NK-92 treated with Interleukin-12 subunit alpha and Interleukin-12 subunit beta, amount 100 ng/mL, for 24 hours (cell line): Measurements from ENCODE around the gene MINK1.
"Not testable (repeated sequence)": the region's sequence is repeated elsewhere in the genome, so short reads cannot be mapped to it uniquely, and the experiment has no call there.

Source experiments
- DNase-seq: peaks from one replicate; lab custom pipeline; 2025; lab: John Stamatoyannopoulos, UW

The MINK1 gene

DNA sequence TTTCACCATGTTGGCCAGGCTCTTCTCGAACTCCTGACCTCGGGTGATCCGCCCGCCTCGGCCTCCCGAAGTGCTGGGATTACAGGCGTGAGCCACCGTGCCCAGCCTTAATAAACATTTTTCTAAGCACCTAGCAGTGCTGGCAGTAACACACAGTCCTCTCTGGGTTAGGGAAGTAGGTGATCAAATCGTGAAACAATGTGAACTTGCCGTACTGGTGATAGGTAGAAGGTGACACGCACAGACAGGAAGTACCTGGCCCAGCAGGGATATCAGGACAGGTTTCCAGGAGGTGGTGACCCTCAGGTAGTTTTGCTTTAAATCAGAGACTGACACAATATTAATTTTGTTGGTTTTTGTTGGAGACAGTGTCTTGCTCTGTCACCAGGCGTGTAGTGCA, 21.7 kb upstream of the MINK1 start:
- DNase-seq: no peak

DNA sequence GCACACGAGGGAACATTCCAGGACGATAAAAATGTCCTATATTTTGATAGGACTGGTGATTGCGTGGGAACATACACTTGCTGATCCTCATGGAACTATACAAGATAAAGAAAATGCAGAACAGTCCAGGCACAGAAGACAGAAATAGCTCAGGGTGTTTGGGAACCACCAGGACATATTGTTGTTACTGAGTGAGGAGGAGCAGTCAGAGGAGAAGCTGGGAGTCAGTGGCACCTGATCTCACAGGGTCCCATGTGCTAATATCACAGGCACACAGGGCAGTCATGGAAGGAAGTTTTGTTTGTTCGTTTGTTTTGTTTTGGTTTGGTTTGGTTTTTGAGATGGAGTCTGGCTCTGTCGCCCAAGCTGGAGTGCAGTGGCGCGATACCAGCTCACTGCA, 20.4 kb upstream of the MINK1 start:
- no peak for DNase-seq

DNA sequence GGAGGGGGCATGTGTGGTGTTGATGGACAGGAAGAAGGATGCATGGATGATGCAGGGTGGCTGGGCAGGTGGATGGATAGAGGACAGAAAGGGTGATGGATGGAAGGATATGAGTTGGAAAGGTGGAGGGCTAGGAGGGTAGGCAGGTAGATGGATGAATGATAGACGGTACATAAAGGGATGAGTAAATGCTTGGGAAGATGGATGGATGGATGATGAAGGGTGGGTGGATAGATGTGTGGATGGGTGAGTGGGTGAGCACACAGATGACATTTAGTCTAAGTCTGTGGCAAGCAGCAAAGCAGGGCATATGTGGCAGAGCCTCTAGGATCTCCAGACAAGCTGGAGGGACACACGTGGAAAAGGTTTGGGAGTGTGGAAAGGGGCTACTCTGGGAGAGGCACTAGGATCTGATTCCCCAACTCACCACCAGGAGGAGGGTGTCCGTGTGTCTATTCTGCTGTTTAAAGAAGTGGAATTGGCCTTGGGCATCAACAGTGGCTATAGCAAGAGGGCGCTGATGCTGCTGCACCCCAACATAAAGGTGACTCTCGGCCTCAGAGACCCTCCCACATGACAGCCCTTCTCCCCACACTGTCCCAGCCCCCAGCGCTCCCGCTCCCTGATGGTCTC, 18.0 kb upstream of the MINK1 start:
- DNase-seq: no peak

- no peak for DNase-seq
These were observed 16.3 kb upstream of the MINK1 start for GRCh38 chr17:4816826-4817225.

DNA sequence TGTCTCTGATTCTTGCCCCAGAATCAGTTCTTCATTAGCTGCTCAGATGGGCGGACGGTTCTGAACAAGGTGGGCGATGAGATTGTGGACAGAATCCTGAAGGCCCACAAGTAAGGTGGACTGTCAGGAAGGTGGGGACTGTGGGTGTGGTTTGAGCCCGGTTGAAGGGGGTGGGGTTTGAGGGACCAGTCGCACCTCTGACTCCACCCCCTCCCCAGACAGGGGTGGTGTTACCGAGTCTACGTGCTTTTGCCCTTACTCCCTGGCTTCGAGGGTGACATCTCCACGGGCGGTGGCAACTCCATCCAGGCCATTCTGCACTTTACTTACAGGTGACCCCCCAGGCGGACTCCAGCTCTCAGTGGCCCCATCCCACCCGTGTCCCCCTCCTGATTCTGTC, 14.9 kb upstream of the MINK1 start:
- DNase-seq: no peak

- no peak for DNase-seq
These were observed 10.3 kb upstream of the MINK1 start for GRCh38 chr17:4822835-4823234.

- no peak for DNase-seq
These were observed 9.6 kb upstream of the MINK1 start for GRCh38 chr17:4823373-4824089.

DNA sequence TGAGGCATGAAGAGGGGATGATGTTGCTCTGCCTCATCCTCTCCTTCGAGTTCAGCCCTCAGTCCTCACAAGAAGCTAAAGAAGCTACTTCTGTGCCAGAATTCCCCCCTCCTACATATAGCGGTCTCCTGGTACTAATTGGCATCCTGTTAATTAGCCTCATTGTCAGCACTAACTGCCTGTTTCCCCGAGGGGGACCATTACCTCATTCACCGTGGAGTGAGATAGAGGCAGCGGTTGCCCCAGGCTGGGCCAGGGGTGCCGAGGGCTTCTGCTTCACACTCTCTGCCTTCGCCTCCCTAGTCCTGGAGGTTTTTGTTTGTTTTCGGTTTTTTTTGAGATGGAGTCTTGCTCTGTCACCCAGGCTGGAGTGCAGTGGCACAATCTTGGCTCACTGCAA, 5.7 kb upstream of the MINK1 start:
- DNase-seq: no peak

DNA sequence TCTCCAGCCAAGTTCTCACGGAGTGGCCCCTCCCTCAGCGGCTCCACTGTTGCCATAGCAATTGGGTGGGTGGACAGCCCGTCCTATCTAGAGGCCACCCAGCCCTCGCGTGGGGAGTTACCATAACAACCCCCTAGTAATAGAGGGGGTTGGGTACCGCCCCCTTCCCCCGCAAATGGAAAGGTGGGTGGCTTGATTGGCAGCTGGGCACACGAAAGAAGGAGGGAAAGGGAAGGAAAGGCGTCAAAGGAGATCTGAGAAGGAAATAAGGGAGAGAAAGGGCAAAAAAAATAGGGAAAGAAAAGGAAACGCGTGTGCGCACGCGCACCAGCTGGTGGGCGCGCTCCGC, 337 bp upstream of the MINK1 start:
- not testable (repeated sequence) for DNase-seq

- DNase-seq: no peak
These were observed 971 bp downstream of the MINK1 start for GRCh38 chr17:4833941-4834680.

DNA sequence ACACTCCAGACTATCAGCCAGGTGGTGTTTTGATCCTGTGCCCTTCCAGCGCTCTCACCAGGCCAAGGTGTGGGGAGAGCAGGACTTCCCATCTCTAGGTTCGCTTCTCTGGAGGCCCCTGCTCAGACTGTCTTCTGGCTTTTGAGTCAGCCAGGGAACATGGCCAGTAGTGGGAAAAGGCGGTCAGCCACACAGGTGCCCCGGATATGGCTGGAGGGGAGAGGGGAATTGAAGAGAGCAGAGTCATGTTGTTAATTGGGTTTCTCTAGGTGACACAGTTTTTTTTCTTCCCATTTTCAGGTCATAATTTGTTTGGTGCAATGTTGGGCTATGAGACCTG, 1.5 kb downstream of the MINK1 start:
- DNase-seq: no peak

DNA sequence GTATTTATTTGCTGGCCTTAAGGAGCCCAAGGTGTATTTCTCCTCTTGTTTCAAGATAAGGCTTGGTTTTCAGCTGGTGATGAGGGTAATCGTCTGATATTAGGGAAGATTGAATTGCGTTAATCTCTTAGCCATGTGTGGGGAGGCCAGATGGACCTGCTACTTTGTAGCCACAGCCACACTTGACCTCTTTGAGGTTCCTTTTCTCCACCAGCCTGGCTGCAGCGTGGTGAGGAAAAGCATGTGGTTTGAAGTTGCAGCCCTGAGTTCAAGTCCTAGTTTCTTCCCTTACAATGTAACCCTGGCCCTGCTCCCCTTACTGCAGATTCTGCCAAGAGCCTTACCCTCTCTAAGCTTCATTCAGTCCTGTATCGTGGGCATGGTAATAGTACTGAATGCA, 3.1 kb downstream of the MINK1 start:
- no peak for DNase-seq

GRCh38 chr17:4837471-4838308, 4.5 kb downstream of the MINK1 start:
- DNase-seq: no peak

DNA sequence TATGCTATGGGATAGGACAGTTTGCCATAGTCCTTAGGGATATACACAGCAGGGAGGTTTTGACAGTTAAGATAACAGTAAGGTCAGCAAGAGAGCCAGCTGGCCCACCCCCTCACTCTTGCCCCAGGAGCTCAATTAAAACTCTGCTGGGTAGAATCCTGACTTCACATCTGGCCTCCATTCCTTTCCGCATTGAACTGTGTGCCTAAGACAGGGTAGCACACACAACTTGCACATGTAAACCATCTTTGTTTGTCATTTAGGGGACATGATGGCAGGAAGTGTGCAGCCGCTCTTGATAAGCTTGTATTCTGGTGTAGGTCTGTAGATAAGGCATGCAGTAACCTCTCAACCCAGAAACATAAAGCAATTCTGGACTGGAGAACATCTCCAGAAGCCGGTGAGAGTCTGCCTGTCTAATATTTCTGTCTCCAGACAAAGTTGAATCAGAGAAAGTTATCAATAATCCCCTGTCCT, 5.2 kb downstream of the MINK1 start:
- no peak for DNase-seq

- no peak for DNase-seq
These were observed 6.1 kb downstream of the MINK1 start for GRCh38 chr17:4839221-4839620.

GRCh38 chr17:4839965-4840892, 7.1 kb downstream of the MINK1 start:
- DNase-seq: no peak

- DNase-seq: no peak
These were observed 7.7 kb downstream of the MINK1 start for GRCh38 chr17:4840893-4841242.

DNA sequence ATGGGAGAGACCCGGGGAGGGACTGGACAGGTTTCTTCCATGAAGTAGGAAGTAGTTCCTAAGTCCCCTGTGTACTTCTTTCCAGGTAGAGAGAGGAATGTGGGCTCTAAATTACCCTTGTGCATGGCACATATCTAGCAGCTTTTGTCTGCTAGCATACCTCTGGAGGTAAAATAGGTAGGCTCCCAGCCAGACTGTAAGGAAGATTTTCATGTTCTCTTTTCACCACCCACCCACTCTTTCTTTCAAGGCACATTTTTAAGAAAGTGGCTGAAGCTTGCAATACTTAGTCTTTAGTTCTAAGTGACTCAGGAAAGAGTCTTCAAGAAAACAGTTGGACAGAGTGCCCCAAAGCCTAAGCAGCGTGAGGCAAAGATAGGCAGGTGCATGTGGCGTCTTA, 9.2 kb downstream of the MINK1 start:
- DNase-seq: no peak

GRCh38 chr17:4843321-4844000, 10.3 kb downstream of the MINK1 start:
- no peak for DNase-seq

- no peak for DNase-seq
These were observed 12.0 kb downstream of the MINK1 start for GRCh38 chr17:4845118-4845517.
